ENCODE results near the gene SUMO3.

Gene SUMO3

DNA sequence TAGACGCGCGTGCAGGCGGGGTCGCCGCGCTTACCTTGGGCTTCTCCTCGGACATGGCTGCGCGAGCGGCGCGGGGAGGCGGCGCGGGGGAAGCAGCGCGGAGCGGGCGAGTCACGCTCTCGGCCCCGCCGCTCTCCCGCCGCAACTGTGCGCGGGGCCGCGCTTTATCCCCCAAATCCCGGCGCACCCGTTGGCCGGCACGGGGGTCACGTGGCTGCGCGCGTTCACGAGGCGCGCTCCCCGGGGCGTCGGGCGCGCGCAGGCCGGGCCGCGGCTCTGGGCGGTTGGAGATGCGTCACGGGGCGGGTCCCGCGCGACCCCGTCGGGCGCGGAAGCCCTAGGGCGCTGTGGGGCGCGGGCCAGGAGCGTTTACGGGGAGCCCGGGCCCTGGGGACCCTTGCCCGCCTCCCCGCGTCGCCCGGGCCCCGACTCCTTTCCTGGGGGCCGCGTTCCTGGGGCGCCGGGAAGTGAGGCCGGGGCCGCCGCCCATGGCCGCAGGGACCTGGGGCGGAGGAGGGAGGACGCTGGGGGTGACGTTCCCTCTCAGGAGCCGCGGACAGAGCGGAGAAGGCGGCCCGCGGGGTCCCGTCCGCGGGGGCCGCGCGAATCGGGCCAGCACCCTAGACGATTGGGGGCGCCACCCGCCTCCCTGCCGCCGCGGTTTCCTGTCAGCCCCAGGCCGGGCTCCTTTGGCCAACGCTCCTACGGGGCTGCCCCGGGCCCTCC lies at the start of gene SUMO3:
Gene SUMO3, minus strand, starts transcription at position 149 of the 726 bp plus-strand sequence. Its CDS starts 94 bp downstream, at position 55.
- in situ Hi-C loops (cut with MboI; ENCODE audit: low sequenced_read_pairs) = no loop called here

DNA sequence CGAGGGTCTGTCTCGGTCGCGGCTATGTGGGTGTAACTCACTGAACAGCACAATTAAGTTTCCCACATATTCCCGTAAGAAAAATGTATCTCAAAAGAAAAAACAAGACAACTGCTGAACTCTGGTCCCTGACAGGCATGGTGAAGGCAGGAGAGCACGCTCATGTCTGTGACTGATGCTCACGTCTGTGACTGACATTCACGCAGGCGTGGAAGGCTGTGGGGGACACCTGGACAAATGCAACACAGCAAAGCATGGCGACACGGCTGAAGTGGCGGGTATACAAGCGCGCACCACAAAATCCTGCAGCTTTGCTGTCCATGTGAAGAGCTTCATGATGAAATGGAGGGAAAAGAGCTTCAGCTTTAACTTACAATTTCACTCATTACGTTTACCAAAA lies 49.6 kb upstream of the SUMO3 start:
- in situ Hi-C loops (cut with MboI; ENCODE audit: low sequenced_read_pairs) = no loop called here

- in situ Hi-C loops (cut with MboI; ENCODE audit: low sequenced_read_pairs) = no loop called here
Measured at GRCh38 chr21:44866780-44867179, 48.9 kb upstream of the SUMO3 start.

- in situ Hi-C loops (cut with MboI; ENCODE audit: low sequenced_read_pairs) = no loop called here
Measured at GRCh38 chr21:44865561-44866280, 47.9 kb upstream of the SUMO3 start.

- in situ Hi-C loops (cut with MboI; ENCODE audit: low sequenced_read_pairs) = no loop called here
Measured at GRCh38 chr21:44862869-44863685, 45.2 kb upstream of the SUMO3 start.

DNA sequence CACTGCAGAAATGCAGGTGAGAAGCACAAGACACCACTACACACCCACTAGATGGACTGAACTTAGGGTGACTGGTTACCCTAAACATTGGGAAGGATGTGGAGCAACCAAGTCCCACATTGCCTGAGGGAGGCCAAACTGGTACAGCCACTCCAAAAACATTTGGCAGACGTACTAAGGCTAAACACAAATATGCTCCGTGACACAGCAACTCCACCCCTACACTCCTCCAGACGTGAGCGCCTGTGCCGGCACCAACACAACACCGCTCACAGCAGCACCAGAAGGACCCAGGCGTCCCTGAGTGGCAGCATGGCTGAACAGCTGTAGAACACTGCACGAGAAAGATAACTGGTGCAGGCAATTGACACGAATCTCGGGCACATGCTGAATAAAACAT lies 40.9 kb upstream of the SUMO3 start:
- in situ Hi-C loops (cut with MboI; ENCODE audit: low sequenced_read_pairs) = no loop called here

DNA sequence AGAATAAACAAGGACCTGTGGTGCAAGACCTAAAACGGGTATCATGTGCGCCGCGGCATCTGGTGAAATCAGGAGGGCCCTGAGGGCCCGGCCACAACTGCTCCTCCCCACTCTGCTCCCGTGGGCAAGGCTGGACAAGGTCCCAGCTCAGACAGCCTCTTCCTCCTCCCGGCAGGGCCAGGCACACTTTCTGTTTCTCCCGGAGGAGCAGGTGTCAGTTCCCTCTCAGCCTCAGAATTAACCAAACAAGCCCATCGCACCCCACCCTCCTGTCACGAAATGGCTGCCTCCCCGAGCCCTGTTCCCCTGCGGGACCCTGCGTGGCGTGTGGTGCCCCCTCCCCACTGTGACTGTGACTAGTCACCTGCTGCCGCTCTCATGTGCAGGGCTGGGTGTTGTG lies 40.4 kb upstream of the SUMO3 start:
- in situ Hi-C loops (cut with MboI; ENCODE audit: low sequenced_read_pairs) = no loop called here

- in situ Hi-C loops (cut with MboI; ENCODE audit: low sequenced_read_pairs) = no loop called here
Measured at GRCh38 chr21:44857127-44857892, 39.4 kb upstream of the SUMO3 start.

DNA sequence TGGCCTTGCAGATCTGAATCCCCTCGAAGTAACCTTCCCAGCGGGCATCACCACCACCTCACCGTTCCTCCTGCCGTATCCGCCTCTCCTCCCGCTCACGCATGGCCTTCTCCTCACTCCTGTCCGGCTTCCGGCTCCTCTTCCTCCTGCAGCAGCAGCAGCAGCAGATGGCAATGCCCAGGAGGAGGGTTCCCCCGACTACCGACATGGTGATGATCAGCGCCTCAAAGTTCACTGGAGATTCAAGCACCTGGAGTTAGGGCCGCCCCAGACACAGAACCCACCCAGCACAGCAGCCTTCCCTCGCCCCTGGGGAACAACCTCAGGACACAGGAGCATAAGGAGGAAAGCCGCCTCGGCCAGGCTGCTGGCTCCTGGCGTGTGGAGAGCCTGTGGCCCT lies 38.3 kb upstream of the SUMO3 start:
- in situ Hi-C loops (cut with MboI; ENCODE audit: low sequenced_read_pairs) = no loop called here

GRCh38 chr21:44855572-44855971 lies 37.7 kb upstream of the SUMO3 start:
- in situ Hi-C loops (cut with MboI; ENCODE audit: low sequenced_read_pairs) = no loop called here

DNA sequence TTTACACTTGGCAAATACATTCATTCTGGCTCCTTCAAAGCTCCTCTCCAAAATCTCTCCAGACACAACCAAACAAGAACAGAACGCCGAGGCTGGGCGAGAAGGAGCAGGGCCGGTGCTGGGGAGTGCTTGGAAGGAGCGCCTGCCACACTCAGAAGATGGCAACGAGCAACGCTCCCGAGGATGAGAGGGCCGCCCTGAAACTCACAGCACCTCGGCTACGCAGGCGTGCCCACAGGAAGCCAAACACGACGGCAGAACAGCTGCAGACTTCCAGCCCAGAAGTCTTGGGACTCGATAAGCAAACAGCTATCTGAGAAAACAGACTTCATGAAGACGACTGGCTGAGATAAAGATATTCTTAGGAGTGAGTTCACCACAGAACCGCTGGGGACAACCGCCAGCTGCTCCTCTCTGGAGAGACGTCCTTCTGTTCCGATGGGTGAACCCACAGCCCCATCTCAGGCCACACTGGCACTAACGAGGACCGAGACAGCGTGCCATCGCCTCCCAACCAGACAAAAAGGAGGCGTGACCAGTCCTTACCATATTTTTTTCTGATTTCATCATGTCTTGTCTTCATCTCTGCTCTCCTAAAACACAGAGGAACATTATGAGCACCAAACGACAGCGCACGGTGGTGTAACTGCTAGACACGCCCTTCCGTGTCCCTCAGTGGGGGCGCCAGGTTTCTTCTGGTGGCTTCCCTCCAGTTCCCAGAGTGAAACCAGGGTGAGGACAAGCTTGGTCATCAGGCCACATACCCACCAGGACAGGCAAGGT lies 37.0 kb upstream of the SUMO3 start:
- in situ Hi-C loops (cut with MboI; ENCODE audit: low sequenced_read_pairs) = no loop called here

- in situ Hi-C loops (cut with MboI; ENCODE audit: low sequenced_read_pairs) = no loop called here
Measured at GRCh38 chr21:44854391-44854663, 36.5 kb upstream of the SUMO3 start.

DNA sequence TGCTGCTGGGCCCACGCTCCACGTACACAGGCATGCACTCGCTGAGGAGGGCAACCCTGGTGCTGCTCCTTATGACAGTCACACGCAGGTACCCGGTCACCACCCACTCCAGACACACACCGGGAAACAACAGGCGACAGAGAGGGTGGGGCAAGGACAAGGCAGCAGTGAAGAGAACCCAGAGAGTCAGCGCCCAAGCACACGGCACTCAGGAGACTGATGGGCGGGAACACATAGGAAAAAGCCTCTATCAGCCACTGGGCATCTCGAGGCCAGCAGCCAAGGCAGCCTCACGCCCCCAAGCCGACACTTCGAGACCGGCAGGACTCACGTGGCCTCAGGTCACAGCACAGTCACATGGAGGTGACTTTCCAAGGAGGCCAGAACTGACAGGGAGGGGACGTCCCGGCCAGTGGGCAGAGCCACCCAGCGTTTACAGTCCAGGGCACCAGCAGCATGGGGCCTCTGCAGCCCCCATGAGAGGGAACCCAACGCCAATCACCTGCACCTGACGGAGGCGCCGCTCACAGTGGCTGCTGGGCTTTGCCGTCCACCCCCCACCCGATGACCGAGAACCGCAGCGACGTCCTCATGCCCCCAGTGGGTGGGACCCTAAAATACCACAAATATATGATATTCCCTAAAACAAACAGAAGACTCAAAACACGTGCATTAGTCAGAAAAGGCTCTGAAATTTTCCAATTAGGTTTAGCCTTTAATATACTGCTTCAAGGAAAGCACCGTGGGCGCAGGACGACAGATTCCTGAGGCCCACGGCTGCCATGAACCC lies 35.9 kb upstream of the SUMO3 start:
- in situ Hi-C loops (cut with MboI; ENCODE audit: low sequenced_read_pairs) = no loop called here

- in situ Hi-C loops (cut with MboI; ENCODE audit: low sequenced_read_pairs) = no loop called here
Measured at GRCh38 chr21:44850905-44851657, 33.2 kb upstream of the SUMO3 start.

DNA sequence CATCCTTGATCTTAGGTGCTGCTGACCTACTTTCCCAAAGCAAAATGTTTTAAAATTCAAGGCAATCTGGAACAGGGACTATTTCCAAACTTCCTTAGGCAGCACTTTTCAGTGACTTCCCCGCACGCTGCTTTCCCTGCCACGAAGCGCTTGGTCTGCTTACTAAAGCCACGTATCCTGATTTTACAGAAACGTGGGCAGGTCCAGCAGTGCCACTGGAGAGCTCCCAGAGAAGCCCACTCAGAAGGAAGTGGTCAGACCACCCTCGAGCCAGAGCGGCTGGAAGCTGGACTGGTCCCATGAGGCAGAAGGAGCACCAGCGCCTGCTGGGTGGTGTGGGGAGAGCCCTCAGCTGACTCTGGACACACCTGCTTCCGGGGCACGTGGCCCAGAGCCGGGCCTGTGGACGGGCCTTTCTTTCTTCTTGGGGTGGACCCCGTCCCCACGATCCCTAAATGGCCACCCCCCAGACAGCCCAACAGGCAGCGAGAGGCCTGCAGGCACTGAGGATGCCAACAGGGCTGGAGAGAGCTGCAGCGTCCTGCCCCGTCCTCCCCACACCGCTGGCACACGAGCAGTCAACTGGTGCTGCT lies 32.4 kb upstream of the SUMO3 start:
- in situ Hi-C loops (cut with MboI; ENCODE audit: low sequenced_read_pairs) = no loop called here

DNA sequence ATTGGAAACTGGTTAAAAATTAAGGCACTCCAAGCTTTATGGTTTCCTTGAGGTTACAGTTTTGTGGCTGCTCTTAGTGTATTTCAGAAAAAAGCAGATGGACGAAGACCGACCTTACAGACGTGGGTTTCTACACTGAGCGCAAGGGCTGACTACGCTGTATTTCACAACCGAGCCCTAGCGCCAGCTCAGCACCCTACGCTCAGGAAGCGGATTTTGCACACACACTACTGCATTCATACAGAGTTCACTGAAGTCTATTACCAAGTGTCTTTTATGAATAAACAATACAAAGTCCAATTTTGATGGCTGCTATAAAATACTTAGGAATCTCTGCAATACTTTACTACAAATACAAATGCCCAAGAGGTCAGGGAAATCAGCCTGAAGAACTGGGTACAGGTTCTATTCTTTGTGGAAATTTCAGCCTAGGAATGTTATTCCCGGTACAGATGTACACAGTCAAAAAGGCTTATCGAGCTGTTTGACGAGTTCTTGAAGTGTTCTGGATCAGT lies 31.8 kb upstream of the SUMO3 start:
- in situ Hi-C loops (cut with MboI; ENCODE audit: low sequenced_read_pairs) = no loop called here

DNA sequence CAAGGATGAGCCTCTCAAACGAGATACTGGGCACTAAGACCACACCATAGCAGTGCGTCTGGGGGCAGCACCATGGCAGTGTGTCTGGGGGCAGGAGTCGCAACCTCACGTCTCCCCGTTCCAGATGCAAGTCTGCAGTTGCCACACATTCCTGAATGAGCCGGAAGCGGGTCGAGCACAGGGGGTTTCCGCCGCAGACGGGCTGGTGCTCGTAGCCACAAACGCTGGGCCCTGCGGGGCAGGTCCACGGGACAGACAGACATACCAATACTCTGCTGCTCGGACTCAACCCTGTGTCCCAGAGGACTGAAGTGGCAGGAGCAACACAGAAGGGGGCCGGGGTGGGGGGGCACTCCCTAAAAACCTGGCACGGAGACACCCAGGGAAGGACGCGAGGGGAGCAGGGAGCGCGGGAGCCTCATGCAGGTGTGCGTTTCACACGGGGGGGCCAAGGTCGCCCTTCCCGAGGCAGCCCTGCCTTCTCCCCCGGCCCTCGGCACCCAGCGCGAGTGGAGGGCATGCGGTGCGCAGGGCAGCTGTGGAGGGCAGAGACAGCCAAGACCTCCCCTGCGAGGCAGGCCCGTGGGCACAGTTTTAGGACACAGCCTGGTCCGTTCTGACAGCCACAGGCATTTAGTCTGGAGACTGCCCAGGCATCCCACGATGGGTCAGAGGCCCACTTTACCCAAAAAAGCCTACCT lies 31.1 kb upstream of the SUMO3 start:
- in situ Hi-C loops (cut with MboI; ENCODE audit: low sequenced_read_pairs) = no loop called here
